ENCODE data around the gene UBASH3A. TPM values are rescaled to one million over a fixed set of nuclear protein-coding genes. Genes with fewer than 3 reads are reported as not detected.

The UBASH3A gene
- total RNA-seq, 4 donors from 2014 or later = 0.40 TPM; not detected in 3

- 0 to 27% methylated on average over 1 to 4 of the region's 6 CpGs for WGBS, 2 donors (ENCODE audit: low coverage in 1 of 2)
- TF ChIP-seq POLR2AphosphoS5 (IDR thresholded peaks at IDR 0.05) (no peak), CTCF (IDR thresholded peaks at IDR 0.05) (no peak)
- no peaks in the 10 kb centered on the region for H3K36me3 ChIP-seq
- no peak overlapping the region for H3K4me3 ChIP-seq
- peaks cover 0 to 17% (median 0%) of the 10 kb centered on the region in 3 donors for H3K4me1 ChIP-seq
- no peaks in the 10 kb centered on the region for H3K9me3 ChIP-seq
- H3K27ac ChIP-seq = peak overlapping the region in 1 of 4 donors; percentile 37
- no peak for ATAC-seq
- H3K27me3 ChIP-seq = peaks cover 8% of the 10 kb centered on the region
Observed at GRCh38 chr21:42486072-42486471, 82.4 kb downstream of the UBASH3A start.

GRCh38 chr21:42486531-42486930 is 82.8 kb downstream of the UBASH3A start:
- WGBS, 2 donors (ENCODE audit: low coverage in 1 of 2) = 41 to 62% methylated on average over 3 to 5 of the region's 5 CpGs
- H3K4me1 ChIP-seq = peaks cover 0 to 17% (median 0%) of the 10 kb centered on the region in 3 donors
- peaks cover 8% of the 10 kb centered on the region for H3K27me3 ChIP-seq
- no peak for ATAC-seq
- no peaks in the 10 kb centered on the region for H3K36me3 ChIP-seq
- no peaks in the 10 kb centered on the region for H3K9me3 ChIP-seq
- peak overlapping the region in 1 of 4 donors; percentile 22 for H3K27ac ChIP-seq
- TF ChIP-seq POLR2AphosphoS5 (IDR thresholded peaks at IDR 0.05) = no peak
- TF ChIP-seq POLR2A (IDR thresholded peaks at IDR 0.05) = no peak
- no peak for TF ChIP-seq EP300 (IDR thresholded peaks at IDR 0.05)
- no peak for TF ChIP-seq CTCF (IDR thresholded peaks at IDR 0.05)
- H3K4me3 ChIP-seq = no peak overlapping the region

- TF ChIP-seq POLR2AphosphoS5 (IDR thresholded peaks at IDR 0.05) (no peak), CTCF (IDR thresholded peaks at IDR 0.05) (no peak), EP300 (IDR thresholded peaks at IDR 0.05) (no peak), POLR2A (IDR thresholded peaks at IDR 0.05) (no peak)
- no peak for ATAC-seq
- WGBS, 2 donors (ENCODE audit: low coverage in 1 of 2) = 100% methylated on average over 1 of the region's 2 CpGs
- peaks cover 0 to 17% (median 0%) of the 10 kb centered on the region in 3 donors for H3K4me1 ChIP-seq
- no peak overlapping the region for H3K4me3 ChIP-seq
- no peaks in the 10 kb centered on the region for H3K36me3 ChIP-seq
- no peaks in the 10 kb centered on the region for H3K9me3 ChIP-seq
- peaks cover 8% of the 10 kb centered on the region for H3K27me3 ChIP-seq
- no peak overlapping the region for H3K27ac ChIP-seq
Observed at GRCh38 chr21:42489006-42489563, 85.4 kb downstream of the UBASH3A start.

- no peaks in the 10 kb centered on the region for H3K36me3 ChIP-seq
- peaks cover 8% of the 10 kb centered on the region for H3K27me3 ChIP-seq
- no peaks in the 10 kb centered on the region for H3K9me3 ChIP-seq
- H3K4me3 ChIP-seq = no peak overlapping the region
- 83% methylated on average over 4 of the region's 4 CpGs; no CpG with 5 or more reads in 1 of the 2 donors for WGBS, 2 donors (ENCODE audit: low coverage in 1 of 2)
- H3K4me1 ChIP-seq = peaks cover 0 to 17% (median 0%) of the 10 kb centered on the region in 3 donors
- H3K27ac ChIP-seq = no peak overlapping the region
- ATAC-seq = no peak
- TF ChIP-seq EP300 (IDR thresholded peaks at IDR 0.05) = no peak
- no peak for TF ChIP-seq POLR2A (IDR thresholded peaks at IDR 0.05)
- no peak for TF ChIP-seq POLR2AphosphoS5 (IDR thresholded peaks at IDR 0.05)
- no peak for TF ChIP-seq CTCF (IDR thresholded peaks at IDR 0.05)
Observed at GRCh38 chr21:42489991-42490390, 86.3 kb downstream of the UBASH3A start.

- H3K27me3 ChIP-seq = peaks cover 8% of the 10 kb centered on the region
- no peak overlapping the region for H3K27ac ChIP-seq
- no peak for TF ChIP-seq POLR2A (IDR thresholded peaks at IDR 0.05)
- TF ChIP-seq POLR2AphosphoS5 (IDR thresholded peaks at IDR 0.05) = no peak
- TF ChIP-seq EP300 (IDR thresholded peaks at IDR 0.05) = no peak
- TF ChIP-seq CTCF (IDR thresholded peaks at IDR 0.05) = no peak
- no peak overlapping the region for H3K4me3 ChIP-seq
- no peak for ATAC-seq
- no peaks in the 10 kb centered on the region for H3K9me3 ChIP-seq
- H3K36me3 ChIP-seq = no peaks in the 10 kb centered on the region
- H3K4me1 ChIP-seq = peaks cover 0 to 18% (median 0%) of the 10 kb centered on the region in 3 donors
Observed at GRCh38 chr21:42490720-42491119, 87.0 kb downstream of the UBASH3A start.
